HPDE6-E6E7 (cell line): ENCODE data around the gene TBC1D16.

Experiments
- DNase-seq: peaks from one replicate; pipeline ENCODE4 v3.0.0; 2011; ENCODE audit warnings: missing footprints; ENCODE audit errors: extremely low spot score

The TBC1D16 gene

DNA sequence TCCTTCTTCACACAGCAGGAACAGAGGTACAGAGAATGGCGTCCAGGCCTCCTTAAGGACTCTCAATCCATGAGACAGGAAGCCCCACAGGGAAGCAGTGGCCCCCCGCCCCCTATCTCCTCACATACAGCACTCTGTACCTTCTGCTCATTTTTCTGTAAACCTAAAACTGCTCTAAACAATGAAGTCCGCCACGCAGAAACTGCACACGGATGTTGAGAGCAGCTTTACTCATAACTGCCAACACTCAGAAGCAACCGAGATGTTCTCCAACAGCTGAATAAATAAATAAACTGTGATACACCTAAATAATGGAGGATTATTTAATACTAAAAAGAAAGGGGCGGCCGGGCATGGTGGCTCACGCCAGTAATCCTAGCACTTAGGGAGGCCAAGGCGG is 9.9 kb downstream of the TBC1D16 start:
- no peak for DNase-seq

DNA sequence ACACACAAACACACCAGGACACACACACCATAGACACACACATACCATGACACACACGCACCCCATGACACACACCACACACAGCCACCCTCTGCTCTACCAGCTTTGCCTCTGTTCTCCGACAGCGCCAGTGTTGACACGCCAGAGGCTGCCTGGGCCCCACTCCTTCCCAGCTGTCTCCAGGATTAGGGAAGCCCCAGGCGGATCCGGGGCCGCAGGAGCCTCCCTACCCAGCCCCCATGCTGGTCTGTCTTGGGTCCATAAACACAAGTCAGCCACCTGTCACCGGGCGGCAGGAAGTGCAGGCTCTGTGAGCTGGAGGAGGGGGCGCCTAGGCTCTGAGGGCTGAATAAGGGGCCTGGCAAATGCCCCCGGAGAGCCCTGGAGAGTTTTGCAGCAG is 10.5 kb downstream of the TBC1D16 start:
- DNase-seq: no peak

DNA sequence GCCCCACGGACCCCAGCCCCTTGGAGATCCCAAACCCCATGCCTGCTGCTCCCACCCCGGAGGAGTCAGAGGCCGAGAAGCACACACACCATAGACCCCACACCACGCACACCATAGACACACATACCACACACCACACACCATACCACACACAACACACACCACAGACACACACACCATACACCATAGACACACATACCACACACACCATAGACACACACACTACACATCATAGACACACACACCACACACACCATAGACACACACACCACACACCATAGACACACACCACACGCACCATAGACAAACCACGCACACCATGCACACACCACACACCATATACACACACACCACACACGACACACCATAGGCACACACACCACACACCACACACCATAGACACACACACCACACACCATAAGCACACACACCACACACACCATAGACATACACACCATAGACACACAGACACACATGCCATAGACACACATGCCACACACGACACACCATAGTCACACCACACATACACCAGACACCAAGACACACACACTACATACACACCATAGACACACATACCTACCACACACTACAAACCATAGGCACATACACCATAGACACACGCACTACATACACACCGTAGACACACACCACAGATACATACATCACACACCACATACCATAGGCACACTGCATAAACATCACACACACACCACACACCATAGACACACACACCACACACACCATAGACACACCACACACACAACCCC is 11.3 kb downstream of the TBC1D16 start:
- no peak for DNase-seq

DNA sequence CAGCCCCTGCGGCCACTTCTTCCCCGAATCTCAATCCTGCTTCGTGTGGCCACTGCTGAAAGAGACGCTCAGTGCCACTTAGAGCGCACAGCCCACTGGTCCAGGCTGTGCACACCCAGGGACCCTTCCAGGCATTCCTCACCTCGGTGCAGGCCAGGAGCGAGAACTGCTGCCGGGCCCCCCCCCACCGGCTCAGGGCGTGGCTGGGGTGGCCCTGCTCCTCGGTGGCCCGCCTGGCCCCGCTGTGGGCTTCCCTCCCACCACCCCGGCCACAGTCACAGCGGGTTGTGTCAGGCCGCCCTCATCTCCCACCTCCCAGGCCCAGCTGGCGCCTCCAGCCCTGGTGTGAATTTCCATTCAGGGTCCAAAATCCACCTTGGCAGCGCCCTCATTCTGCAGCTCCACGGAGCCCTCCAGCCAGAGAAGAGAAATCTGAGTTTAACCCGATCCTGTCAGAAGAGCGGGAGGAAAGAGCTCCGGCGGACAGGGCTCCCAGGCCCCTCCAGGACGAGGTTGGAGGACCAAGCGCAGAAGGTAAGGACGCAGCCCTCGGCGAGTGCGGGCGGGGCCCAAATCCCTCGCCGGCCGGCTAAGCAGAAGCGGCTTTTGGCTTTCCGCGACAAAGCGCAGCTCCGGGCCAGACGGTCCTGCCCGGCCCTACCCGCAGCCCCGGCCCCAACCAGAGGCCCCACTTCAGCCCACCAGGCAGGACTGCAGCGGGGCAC is 12.0 kb downstream of the TBC1D16 start:
- no peak for DNase-seq

DNA sequence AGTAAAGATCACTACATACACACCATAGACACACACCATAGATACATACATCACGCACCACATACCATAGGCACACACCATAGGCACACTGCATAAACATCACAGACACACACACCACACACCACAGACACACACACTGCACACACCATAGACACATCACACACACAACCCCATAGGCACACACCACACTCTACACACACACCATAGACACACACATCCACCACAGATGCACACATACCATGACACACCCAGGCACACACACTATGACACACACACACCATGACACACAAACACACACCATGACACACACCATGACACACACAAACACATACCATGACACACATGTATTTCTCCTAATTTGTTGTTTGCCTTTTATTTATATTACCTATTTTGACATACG is 14.1 kb downstream of the TBC1D16 start:
- no peak for DNase-seq

DNA sequence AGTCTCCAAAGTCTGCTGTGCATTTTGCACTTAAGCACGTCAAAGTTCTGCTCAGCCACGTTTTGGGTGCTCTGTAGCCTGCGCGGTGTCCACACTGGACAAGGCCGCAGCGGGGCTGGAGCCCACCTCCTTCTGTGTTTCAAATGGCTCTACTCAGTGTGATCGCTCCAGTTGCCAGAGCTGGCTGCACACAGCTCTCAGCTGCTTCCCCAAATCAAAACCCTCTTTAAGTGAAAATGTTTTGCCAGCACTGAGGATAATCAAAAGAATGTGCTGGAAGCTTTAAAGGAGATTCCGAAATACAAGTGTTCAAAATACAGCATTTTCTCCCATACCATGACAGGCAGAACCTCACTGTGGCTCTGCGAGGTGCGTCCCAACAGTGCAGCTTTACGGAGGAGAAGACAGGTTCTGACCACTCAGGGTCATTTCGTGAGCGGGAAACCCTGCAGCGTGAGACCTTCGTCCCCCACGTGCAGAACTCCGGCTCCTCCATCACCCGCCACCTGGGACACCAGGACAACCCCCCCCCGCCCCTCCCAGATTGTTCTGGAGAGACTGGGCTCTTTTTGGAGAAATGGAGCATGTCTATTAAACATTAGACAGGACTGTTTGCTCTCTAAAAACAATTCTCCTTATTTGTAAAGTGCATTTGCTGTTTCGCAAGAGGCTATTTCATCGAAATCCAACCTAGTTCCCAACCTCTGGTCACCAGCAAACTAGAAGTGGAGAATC is 16.6 kb downstream of the TBC1D16 start:
- DNase-seq: no peak

DNA sequence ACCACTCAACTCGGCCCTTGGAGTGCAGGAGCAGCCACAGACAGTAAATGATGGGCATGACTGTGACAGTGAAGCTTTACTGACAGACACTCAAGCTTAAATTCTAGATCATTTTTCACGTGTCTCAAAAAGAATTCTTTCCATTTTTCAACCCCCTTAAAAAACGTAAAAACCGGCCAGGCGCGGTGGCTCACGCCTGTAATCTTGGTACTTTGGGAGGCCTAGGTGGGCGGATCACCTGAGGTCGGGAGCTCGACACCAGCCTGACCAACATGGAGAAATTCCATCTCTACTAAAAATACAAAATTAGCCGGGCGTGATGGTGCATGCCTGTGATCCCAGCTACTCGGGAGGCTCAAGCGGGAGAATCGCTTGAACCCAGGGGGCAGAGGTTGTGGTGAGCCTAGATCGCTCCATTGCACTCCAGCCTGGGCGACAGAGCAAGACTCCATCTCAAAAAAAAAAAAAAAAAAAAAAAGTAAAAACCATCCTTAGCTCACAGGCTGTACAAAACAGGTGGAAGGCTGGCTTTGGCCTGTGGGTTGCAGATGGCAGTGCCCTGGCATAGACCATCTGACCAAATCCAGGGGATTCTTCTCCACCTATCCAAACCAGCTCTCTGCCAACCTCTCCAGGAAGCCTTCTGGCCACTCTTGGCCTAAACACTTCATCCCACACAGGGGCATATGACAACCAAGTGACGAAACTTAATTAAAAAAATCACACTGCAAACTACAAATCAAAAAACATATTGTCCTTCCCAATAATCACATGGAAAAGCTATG is 18.3 kb downstream of the TBC1D16 start:
- DNase-seq: no peak

DNA sequence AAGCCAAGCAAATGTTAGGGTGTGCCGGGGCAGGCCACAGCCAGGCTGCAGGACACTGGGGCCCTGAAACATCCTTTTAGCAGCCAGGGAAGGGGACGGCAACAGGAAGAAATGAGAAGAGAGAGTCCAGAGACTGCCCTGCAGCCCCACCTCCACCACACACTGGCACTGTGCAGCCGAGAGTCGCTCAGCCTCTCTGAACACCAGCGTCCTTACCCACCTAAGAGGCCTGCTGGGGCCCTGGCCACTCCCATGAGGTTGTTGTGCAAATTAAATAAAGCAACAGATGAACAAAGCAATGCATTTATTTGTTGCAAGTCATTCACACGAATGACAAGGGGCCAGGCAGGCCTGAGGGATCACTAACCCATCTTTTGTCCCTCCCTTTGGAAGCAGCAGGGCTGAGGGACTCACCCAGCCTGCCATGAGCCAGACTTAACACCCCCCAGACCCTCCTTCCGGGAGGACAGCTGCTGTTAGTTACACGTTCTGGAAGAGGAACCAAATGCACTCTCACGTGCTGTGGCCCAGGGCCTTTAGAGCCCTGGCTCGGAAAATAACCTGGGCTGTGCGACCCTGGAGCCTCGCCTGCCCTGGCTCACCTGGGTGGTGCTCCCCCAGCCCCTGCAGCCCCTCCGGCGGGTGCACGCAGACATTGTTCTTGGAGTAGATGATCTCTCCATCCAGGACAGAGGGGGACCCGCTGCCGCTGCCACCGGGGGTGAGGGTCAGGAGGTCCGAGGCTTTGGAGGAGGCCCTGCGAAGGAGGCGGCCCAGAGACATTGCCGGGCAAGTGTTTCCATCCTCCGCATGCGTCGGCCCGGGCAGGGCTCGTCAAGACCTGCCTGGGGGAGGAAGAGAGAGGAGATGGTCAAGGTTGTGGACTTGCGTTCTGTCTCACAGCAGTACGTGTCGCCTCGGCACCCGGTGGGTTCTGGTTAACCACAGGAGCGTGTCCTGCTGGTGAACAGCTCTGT is 22.6 kb downstream of the TBC1D16 start:
- DNase-seq: no peak

DNA sequence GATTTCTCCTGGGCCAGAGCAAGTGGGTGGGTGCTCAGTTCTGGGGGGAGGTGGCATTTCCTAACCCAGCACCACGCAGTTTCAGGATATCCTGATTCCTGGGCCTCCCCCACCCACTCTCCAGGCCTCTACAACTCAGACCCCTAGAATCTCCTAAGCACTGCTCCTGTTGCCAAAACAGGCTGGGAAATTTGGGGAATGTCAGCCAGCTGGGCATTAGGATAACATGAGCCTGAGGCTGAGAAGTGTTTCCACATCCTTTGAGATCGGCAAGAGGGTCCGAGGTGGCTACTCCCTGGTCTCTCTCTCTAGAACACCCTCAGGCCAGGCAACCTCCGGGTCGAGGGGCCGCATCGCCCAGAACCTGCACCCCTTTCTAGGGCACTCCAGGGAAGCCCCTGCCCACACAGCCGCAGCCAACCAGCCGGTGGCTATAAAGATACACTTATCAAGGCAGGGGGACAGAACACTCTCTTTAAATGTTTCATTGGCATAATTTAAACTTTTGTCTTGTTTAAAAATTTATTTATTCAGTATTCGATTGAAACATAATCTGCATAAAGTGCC is 23.6 kb downstream of the TBC1D16 start:
- DNase-seq: no peak

DNA sequence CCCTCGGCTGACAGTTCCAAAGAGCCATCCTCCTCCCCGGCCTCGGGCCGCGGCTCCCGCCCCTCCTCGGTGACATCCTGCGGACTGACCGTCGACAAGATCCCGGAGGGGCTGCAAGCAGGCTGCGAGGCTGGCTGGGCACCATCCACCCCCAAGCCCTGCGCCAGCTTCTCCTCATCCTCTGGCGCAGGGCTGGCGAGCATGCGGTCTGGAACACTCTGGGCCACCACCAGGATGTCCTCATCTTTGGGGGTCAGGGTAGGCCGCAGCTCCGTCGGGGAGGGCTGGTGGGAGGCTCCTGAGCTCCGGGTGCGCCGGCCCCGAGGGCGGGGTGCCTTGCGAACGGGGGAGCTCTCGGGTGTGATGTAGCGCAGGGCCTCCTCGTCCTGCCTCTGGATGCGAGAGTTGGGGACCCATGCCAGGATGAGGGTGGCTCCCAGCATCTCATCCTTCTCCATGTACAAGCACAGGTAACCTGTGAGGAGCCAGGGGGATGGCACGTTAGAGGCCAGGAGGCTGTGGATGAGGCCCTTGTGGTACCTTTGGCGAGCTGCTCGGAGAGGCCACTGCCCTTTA is 25.3 kb downstream of the TBC1D16 start:
- DNase-seq: no peak

DNA sequence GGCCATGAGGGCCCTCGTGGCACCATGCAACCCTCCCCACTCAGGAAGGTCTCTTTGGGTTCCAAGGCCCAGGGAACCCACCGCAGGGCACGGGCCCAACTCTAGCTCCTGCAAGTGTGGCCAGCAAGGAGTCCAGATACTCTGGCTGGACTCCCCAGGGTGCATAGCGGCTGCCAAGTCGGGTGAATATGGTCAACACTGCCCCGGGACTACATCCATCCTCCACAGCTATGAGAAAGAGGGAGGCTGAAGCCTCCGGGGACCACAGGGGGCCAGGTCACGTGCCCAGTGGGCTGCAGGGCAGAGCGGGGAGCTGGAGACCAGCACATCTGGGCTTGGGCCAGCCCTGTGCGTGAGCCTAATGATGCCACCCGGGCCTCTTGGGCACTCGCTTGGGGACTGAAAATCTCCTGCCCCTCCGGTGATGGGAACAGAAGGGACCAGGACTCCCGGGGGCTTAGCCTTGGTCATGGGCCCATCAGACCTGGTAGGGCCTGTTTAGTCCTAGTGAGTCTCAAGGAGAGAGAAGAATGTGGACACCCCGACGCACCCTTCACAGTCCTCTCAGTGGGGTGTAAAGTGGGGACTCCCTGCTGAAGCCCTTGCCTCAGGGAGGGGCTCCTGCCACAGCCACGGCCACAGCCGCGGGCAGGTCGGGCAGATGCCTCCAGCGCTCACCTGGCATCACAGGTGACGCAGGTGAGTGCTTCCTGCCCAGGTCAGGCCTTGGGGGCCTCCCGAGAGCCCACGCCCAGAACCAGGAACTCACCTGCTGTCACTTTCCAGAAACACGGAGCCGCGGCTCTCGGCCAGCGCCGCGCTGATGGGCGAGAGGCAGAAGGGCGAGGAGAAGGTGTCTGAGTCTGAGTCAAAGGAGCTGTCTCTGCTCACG is 26.0 kb downstream of the TBC1D16 start:
- no peak for DNase-seq

DNA sequence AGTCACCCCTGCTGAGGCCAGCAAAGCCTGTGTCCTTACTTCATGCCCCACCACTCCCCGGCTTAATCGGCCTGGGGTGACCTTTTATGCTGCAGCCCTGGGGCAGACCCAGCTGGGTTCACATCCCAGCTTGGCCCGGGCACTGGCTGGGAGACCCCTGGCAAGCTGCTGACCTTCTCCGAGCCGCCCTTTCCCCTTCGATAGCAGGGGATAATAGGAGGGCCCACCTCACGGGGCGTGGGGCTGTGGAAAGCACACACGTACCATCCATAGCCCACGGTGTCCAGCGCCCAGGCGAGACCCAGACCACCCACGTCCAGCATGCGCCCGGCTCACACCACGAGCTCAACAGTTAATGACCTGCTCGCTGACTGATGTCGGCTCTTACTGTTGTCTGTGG is 26.8 kb downstream of the TBC1D16 start:
- no peak for DNase-seq

DNA sequence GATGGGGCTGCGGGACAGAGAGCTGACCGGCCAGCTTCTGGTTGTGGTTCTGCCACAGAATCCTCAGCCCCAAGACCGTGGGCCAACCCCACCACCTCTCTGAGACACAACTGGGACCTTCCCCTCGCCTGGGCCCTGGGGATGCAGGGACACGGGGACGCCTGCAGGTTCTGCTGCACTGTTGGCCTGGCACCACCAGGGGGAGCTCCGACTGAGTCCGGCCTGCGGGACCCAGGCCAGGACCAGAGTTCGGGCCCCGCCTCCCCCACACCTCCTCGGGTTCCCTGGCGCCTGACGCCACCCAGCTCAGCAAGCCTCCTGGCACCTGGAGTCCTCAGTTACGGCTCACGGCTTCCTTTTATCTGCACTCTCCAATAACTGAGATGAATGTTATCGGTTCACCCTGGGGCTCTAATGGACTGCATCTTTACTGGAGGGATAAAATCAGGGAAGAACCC is 27.3 kb downstream of the TBC1D16 start:
- DNase-seq: peak; percentile 80

DNA sequence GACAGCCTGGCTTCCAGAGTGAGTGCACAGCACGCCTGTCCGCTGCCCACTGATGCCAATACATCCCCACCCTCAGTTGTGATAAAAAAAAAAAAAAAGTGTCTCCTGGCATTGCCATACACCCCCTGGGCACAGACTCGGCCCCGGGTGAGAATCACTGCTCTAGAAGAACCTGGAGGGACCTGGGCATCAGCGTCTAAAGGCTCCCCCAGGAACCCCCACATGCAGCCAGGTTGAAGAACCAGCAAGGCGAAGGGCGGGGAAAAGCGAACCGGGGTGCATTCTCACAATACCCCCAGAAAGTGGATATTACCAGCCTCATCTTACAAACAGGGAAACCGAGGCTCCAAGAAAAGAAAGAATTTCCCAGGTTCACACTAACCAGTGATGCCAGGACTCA is 27.7 kb downstream of the TBC1D16 start:
- no peak for DNase-seq

DNA sequence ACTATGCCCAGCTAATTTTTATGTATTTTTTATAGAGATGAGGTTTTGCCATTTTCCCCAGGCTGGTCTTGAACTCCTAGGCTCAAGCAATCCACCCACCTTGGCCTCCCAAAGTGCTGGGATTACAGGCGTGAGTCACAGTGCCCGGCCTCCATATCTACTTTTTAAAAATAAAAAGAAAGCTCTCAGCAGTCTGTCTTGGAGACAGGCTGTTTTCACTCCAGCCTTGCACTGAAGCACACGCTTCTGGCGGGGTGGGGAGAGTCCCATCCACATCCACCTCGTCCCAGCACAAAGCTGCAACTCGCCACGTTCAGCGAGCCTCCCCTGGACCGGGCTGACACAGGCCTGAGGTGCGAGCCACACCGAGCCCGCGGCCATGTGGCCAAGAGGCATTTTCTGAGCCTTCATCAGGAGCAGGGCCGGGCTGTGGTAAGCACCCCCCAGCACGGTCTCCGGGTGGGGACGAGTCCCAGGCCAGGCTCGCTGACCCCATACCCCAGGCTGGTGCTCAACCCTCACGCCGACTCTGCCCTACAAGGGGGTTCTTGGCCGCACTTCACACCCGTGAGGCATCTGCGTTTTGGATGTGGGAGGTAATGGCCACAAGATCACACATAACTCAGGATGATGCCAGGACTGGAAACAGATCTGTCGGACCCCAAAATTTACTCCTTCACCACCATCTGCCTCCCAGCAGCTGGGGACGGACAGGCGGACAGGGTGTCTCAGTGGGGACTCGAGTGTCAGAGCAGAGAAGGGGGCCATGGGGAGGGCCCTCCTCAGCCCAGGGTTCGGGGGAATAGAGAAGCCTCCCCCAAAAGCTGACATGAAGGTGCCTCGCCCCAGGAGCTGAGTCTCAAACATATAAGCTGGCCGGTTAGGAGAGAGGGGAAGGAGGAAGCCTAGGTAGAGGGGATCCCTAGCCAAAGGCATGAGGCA is 28.6 kb downstream of the TBC1D16 start:
- DNase-seq: no peak

DNA sequence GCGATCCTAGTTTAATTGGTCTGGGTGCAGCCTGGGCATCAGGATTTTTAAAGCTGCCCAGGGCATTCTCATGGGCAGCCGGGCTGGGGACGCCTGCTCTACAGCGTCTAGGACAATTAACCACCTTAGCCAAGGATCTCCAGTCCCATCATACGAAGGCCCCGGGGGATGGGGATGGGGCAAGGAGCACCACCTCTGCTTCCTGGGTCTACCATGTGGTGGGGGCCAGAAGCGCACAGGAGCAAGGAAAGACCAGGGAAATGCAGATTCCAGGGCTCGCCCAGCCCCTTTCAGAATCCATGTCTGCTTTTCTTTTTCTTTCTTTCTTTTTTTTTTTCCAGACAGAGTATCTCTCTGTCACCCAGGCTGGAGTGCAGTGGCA is 29.3 kb downstream of the TBC1D16 start:
- DNase-seq: no peak
